Inflammatory macrophage (primary cell): ENCODE data around the gene CACNA1D.

Source experiments
- DNase-seq, 2 donors: peaks; one replicate each; pipeline ENCODE4 v3.0.0-alpha.2; 2020 to 2022

Gene CACNA1D

DNA sequence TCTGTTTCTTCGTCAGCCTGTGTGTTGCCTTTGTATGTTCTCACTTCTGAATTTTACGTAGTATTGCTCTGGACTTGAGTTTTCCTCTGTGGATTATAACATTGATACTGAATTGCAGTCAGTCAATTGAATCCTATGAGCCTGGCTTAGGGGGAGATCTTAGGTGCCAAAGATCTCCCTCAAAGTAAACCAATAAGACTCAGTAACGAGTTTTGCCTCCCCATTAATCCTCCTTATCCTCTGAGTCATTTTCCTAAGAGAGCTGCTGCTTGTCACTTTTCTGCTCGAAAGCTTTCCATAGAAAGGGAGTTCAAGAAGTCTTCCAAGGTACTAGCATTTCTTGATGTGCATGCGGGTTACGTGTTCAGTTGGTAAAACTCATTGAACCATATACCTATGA, 225.4 kb downstream of the CACNA1D start:
- DNase-seq = no peak

DNA sequence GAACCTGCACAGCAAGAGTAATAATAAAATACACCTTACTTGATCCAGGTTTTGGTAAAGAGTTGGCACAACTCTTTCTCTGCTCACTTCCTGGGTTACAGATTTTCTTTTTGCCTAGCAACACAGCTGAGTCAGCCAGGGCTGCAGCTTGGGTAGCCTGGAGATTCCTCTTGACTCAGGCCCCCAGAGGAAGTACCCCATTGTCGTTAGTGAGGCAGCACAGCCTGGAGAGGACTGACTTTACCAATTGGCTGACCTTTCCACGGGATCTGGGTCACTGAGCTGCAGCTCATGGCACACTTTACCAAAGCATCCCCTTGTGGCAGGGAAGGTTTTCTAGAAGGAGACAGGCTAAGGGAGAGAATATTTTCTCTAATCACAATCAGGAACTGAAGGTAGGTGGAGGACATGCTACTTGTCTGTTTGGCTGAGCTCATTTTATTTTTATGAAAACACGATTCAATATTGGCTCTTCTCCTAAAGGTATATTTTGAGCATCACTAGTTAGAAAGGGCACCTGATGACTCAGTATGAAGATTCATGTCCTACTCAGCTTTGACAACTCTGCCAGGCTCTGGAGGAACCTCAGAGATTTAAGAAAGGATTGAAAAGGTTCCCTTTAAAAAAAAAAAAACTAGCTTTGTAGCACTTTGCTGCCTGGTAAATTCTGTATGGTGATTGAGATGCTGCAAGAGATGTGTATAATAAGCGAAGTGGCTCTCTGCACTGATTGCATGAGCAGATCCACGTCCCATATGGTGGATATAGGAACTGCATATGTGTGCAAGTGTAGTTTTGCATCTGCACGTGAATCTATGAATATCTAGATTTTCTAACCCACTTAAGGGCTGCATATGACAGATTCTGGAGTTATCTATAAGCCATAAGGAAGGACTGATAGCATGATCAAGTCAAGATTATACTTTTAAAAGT, 227.0 kb downstream of the CACNA1D start:
- no peak for DNase-seq

DNA sequence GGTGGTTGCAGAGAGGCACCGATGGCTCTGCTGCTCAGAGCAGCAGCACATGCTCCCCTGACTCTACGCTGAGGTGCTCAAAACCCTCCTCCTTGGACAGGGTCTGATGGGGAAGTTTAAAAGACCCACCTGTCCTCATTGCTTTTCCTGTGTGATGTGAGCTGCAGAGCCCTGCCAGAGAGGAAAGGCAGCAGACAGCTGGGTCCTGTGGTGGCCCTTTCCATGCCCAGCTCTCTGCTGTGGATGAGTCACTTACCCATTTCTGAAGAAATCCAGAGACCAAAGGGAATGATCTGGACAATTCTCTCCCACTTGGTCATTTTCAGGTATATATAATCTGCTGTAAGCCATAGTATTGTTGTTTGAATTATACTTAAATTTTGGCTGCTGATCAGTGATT, 230.2 kb downstream of the CACNA1D start:
- no peak for DNase-seq

DNA sequence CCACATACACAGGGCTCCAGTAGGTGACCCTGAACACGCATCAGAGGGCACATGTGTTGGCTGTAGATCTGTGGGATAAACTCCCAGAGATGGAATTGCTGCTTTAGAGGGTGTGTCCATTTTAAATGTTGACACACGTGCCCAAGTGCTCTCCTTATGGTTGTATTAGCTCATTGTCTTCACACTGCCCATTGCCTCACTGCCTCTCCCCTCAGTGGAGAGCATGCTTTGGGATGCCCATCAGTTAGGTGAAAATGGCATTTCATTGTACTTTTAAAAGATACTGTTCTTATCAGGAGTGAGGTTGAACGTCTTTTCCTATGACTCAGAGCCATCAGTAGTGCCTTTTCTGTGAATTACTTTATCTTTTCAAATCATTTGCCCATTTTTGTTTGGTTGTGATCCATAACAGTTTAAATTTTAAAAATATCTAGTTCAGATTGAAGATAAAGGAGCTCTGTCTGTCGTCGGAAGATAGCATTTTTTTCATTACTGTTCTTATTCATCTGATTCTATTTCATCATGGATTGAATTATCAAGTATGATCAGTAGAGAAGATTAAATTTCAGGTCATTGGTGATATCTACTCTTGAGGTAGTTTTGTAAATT, 231.1 kb downstream of the CACNA1D start:
- no peak for DNase-seq

DNA sequence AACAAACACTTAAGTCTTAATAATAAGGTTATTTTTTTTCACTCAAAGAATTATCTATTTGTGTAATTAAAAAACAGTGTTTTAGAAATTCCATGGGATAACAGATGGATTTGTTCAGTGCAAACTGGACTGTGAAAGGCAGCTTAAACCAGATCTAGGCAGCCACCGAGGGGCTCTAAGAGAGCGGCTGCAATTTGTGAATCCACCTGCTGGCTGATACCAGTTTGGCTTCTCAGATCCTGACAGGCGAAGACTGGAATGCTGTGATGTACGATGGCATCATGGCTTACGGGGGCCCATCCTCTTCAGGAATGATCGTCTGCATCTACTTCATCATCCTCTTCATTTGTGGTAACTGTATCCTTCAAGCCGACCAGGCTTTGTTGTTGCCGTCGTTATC, 232.2 kb downstream of the CACNA1D start:
- DNase-seq = no peak

DNA sequence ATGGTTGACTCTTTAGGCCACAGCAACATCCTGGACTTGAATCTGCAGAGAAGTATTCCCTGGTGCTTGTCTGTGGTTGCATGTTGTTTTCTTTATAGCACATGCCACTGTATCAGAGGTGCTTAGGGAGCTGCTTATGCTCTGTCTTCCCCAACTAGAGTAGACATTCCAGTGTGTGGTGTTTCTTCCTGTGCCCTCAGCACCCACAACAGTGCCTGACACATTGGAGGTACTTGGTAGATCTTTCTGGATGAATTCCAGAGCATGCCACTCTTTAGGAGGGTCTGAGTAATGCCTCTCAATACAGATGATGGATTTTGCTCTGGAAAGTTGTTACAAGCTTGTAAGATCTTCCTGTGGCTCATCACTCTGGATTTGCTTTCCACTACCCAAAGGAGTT, 234.2 kb downstream of the CACNA1D start:
- no peak for DNase-seq

DNA sequence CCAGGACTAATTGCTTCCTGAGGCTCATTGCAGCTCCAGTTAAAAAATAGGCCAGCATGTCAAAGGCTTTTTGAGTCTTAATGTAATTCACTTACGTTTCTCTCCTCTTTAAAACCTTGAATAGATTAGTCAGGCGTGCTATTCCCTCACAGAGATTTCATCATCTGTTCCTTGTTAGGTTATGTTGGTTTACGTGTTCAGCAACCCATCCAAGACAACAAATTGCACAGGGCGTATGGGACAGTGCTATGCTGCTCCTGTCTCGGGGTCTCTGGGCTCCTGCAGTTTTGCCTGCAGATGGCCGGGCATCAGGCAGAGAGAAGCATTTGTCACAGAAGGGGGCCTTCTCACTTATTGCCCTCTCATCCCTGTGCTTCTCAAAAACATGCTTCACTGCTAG, 234.7 kb downstream of the CACNA1D start:
- no peak for DNase-seq

DNA sequence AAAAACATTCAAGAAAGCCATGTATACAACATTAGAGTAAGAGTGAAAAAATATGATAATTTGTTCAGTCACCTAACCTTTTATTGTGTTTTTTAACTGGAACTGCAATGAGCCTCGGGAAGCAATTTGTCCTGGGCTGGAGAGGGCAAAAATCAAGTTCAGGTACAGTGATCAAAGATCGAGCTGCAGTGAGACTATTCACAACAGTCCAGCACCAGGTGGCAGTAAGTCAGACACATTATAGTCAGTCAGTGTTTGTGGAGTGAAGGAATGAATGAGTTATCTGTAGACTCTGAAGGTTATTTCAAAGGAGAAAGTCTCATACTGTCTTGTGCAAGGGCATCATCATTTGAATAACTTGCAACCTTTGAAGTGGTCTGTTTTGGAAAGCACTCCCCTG, 235.2 kb downstream of the CACNA1D start:
- DNase-seq = no peak

DNA sequence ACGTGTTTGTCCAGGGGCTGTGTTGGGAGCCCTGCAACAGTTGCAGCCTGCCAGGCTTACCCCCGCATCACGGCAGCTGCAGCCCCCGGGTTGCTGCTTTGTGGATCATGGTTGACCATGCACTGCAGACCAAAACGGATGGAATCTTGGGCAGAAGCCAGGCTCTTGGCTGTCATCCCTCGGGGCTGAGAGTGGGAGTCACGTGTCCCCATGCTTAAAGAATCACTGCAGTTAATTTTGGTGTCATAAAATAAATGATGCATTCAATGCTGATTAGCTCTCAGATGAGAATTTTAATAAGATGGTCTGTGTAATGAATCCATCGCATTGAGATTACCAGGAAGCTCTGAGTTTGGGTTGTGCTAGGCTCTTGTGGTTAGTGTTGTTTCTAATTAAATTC, 236.2 kb downstream of the CACNA1D start:
- DNase-seq = no peak

DNA sequence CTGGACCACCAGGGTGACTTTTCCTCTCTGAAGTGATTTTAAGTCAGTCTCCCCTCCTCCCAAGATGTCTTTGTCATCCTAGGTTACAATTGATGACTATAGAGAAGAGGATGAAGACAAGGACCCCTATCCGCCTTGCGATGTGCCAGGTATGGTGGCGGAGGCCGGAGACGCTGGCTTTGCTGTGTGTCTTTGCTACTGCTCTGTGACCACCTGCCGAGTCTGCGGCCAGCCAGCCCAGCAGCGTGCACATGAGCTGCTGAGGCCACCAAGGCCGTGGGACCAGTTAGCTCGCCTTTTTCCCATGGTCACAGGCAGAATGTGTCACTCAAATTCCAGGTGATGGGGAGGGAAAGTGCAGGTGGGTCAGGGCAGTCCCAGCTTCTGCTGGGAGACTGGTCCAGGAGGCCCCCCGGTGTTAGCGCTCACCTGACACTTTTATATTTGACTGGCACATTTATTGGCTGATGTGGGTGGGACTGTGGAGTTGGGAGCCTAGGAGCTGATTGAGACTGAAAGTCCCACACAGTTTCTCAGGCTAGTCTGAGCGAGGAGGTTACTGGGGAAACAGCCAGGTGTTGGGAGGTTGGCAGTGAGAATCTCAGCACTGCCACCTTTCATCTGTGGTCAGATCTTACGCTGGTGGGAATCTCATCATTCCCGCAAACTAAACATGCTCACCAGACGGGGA, 237.7 kb downstream of the CACNA1D start:
- DNase-seq = no peak

DNA sequence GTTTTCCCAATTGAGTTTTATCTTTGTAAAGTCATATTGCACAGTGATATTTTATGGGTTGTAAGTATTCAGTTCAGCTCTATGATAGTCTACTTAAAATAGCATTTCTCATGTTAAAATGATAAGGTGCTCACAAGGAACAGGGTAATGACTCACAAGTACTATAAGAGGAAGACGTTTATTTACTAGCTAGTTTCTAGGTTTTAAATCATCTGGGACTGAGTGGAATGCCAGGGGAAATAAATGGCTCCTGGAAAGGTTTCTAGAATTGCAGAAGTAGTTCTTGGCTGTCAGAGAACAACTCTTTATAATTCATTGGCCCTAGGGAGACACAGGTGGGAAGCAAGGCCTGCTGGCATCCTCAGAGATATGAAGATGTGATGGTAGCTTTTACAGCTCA, 239.0 kb downstream of the CACNA1D start:
- no peak for DNase-seq

DNA sequence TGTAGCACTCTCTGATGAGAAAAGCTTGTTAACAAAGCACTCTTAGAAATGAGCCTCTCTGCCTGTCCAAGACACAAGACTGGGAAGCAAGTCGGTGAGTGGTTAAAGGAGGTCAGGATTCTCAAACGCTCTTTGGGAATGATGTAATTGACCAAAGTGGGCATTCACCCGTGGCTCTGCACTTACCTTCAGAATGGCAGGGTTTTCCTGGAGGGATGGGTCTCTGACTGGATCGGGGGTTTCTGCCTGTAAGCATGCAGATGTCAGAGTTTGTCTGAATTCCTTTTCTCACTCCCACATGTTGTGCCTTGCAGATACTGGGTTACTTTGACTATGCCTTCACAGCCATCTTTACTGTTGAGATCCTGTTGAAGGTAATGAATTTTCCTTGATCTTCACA, 245.6 kb downstream of the CACNA1D start:
- DNase-seq = no peak

DNA sequence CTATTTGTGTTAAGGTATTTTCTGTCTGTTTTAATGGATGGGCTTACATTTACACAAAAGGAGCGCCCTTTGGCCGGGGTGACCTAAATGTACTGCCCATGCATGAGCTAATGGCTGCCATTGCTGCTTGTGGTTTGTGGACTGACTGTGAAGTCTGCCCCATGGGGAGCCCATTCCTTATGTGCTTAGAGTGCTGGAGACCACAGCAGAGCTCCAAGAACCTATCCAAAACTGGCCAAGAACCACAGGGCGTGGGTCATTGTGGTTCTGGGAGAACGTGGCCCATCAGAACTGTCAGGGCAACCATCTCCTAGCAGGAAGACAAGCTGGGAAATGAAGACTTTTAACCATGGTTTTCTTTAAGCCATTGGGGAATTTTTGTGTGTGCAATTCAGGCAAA, 246.5 kb downstream of the CACNA1D start:
- DNase-seq = no peak

DNA sequence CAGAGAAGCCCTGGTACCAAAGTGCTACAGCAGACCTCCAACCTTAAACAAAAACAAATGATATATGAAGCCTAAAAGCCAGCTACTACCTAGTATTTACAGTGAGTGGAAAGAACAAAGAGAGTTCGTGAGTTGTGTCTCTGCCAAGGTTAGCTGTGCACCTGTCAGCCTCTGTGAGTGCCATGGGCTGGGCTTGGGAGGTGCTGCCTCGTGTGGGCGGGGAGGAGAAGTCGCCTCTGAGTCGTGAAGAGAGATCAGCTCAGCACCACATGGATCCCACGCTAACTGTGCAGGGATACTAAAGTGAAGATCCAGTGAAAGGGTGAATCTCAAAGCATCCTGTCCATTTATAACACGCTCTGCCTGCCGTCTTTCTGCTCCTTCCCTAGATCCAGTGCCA, 249.9 kb downstream of the CACNA1D start:
- DNase-seq = peak; percentile 28 to 76

DNA sequence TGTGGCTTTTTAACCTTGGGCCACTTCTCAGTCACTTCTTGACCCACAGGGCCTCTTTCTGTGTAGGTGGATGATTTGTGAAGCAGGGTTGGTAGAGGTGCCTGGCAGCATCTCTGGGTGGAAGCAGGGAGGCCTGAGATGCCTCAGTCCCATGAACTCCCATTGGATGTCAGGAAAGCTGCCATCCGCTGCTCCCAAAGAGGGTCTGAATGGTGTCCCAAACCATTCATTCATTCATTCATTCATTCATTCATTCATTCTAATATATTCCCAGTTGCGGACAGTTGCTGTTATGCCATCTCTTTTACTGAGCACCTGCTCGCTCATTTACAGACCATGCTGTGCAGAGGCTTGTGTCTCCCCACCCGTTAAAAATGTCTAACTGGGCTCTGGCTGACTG, 253.1 kb downstream of the CACNA1D start:
- no peak for DNase-seq

DNA sequence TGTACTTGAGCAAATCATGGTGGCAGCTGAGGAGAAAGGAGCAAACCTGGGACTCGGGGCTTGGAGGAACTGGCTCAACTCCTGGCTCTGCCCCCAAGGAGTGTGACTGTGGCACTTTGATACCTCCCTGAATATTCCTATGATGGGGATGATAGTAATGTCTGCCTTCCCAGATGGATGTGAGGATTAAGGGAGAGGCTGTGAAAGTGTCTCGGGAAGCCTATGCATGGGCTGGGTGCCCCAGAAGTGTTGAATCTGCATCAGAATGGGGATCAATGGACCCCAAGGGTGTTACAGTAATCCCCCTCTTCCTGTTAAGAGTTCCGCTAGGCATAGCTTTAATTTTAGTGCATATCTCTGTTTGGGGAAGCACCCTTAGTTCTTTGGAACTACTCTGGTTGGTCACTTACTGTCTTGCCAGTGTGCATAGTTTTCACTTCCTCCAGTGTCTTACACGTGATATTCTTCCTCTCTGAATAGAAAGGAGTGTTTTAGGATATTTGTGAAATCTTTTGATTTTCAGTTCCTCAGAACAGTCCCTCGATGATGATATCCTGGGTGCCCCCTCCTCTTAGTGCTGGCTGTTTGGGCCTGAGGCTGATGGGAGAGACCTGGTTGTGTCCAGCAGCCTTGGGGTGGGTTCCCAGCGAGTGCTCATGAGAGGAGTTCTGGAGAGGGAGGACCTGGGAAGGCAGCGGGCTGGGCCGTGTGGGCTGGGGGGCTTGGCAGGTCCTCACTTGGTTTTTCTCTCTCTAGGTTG, 254.3 kb downstream of the CACNA1D start:
- DNase-seq = peak; percentile 83 to 93

DNA sequence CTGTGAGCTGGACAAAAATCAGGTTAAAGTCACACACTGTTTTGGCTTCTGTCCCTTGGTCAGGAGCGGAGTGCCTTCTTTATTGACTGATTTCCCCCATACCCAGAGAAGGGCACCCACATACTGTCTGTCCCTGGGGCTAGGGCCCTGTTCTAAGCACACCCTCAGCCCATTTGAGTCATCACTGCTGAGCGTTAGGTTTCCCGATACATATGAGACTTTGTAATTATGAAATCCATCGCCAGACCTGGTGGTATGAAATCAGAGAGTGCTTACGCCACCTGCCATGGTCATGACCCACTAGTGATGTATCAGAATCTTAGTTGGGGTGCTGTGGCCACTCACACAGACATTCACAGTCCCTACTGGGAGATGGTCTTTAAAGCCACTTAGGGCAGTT, 255.0 kb downstream of the CACNA1D start:
- DNase-seq = peak; percentile 76 to 80

DNA sequence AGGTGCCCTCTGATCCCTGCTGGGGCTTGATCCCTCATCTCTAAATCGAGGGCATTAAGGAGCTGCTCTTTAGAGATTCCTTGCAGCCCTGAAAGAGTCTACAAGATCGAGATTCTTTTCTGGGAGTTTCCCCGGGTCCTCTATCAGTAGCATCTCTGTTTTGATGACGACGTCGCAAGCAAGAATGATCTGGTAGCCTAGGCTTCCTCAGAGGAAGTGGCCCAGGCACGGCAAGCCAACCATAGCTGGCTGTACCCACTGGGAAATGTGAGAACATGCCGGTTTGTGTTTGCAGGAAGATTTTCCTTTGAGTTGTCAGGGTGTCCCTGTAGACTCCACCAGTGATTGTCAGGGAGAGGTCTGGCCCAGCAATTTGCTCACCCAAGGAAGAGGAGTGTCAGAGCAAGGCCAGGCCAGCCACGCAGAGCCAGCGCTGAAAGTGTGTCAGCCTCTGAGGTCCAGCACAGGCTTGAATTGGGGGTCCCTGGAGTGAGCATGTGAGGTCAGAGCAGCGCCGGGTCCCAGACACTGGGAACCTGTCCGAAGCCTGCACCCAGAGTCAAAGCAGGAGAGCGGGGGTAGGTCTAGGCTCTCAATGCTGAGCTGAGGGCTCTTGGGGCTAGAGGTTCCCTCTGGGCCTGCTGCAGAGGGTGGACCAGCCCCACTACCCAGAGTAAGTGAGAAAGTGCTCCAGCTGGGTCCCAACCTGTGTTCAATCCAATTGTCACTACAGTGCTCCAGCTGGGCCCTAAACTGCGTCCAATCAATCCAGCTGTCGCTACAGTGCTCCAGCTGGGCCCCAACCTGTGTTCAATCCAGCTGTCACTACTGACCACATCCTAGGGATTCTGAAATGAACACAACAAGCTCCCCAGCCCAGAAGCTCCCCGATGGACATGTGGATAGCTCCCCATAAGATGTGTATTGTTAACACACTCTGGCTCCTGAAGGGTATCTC, 256.1 kb downstream of the CACNA1D start:
- peak; percentile 8 to 12 for DNase-seq

DNA sequence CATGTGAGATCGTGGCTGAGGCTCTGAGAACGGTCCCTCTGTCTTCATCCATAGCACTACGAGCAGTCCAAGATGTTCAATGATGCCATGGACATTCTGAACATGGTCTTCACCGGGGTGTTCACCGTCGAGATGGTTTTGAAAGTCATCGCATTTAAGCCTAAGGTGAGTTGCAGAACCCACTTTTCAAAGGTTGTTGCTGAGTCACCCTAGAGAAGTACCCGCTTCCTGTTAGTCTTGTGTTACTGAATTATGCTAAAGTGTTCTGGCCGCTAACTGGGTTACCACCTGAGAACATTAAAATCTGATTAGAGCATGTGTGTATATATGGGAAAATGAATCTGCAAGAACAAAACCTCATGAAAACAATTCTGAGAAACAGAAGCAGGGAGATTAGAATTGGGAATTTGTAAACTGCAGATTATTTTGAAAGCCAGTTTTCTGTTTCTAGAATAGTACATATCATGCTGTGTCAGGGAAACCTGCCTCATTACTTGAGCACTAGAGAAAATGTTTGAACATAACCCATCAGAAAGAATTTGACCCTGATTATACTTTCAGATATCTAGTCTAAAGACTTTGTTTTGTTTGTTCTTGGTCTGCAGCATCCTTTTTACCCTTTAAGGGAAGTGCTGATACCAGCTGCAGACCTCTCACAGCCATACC, 259.2 kb downstream of the CACNA1D start:
- peak in 1 of 2 donors; percentile 7 for DNase-seq

DNA sequence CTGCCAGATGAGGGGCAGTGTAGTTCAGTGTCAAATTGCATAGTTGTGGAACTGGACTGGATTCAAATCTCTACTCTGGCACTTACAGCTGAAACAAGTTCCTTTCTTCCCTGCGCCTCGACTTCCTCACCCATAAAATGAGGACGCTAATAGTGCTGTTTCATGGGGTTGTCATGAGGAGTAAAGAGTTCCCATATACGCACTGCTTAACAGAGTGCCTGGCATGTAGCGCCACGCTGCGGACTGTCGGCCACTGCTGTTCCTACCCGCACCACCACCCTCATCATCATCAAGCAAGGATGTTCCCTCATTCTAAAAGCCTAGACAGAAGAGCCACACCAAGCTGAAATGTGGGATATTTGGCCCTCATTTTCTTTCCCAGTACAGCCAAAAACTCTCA, 259.9 kb downstream of the CACNA1D start:
- peak; percentile 56 to 59 for DNase-seq

DNA sequence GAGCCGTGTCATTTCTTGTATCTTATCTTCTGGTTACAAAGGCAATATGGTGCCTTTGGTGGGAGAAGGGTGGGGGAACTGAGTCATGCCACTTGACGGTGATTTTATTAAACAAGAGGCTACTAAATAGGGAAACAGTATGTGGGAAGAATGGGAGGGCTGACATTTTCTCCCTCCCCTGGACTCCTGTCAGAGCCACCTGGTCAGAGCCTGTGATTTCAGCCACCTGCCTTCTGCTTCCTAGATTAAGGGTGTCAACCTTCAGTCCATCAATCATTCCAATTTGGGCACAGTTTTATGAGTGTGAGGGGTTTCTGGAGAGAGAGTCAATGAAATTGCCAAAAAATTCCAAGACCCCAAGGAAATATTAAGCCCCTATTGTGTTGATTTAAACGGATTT, 264.4 kb downstream of the CACNA1D start:
- no peak for DNase-seq
